ENCODE results near the gene SYT1. TPM values are rescaled to one million over a fixed set of nuclear protein-coding genes. Genes with fewer than 3 reads are reported as not detected.

The SYT1 gene
- total and polyA plus RNA-seq, 2 donors (not counting 3 experiments of a cell fraction or from before 2014, with no cell fraction given), result 3.2 to 15.3 TPM

DNA sequence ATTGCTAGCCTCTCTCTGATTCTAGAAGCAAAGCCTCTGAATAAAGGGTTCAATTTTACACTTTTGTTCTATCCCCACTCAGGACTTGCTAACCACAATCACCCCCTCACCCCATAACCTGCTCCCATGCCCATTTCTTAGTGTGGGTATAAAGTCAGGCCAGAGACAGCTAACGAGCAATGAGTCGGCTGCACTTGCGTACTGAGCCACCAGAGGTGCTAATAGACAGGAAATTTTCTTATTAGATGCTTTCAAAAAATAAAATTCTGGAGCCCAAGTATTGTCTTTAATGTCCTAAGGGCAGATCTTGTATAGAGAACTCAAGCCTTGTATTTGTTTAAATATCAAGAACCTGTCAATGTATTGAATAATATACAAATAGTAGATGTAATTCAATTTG, 256.9 kb downstream of the SYT1 start:
- no TSS peak for BruUV-seq (replicated peaks)
- Histone ChIP-seq H3K9ac (replicated peaks; ENCODE audit: extremely low read depth, insufficient read depth, low read length) (no peak overlapping the region), H3K79me2 (ENCODE audit: control insufficient read depth, insufficient read depth, low read length) (no peaks in the 10 kb centered on the region), H3K4me1 (ENCODE audit: control insufficient read depth, extremely low read depth, insufficient read depth, low read length) (no peaks in the 10 kb centered on the region), H3K9me1 (replicated peaks; ENCODE audit: control insufficient read depth, extremely low read depth, insufficient read depth, low read length) (no peaks in the 10 kb centered on the region), H3K4me2 (ENCODE audit: insufficient read depth, low read length) (no peak overlapping the region), H3K27me3 (ENCODE audit: control insufficient read depth in 2 of 2, insufficient read depth in 2 of 2, low read length in 2 of 2) (no peaks in the 10 kb centered on the region), H3K36me3 (ENCODE audit: control insufficient read depth in 2 of 2, extremely low read depth in 1 of 2, insufficient read depth in 2 of 2, low read length in 2 of 2) (no peaks in the 10 kb centered on the region), H2AFZ (ENCODE audit: low read depth, low read length) (no peak overlapping the region), H3K4me3 (replicated peaks in 1 of 3; ENCODE audit: insufficient read depth in 1 of 3, low read depth in 1 of 3, low read length in 3 of 3) (no peak overlapping the region), H4K20me1 (replicated peaks; ENCODE audit: control insufficient read depth, extremely low read depth, insufficient read depth, low read length) (no peaks in the 10 kb centered on the region), H3K9me3 (replicated peaks; ENCODE audit: control insufficient read depth, insufficient read depth, low read length) (no peaks in the 10 kb centered on the region), H3K27ac (ENCODE audit: insufficient read depth, low read depth, low read length) (no peak overlapping the region)
- DNase-seq (ENCODE audit: low read depth, low spot score) (peak; percentile 3), FAIRE-seq (no peak)
- POLR2A ChIA-PET, result no interaction called here
- dilution Hi-C loops (cut with MboI; ENCODE audit: extremely low pct_ligation_motif_present, low sequenced_read_pairs) (no loop called here), intact Hi-C loops (cut with micrococcal nuclease) (loop anchor here (5.0 kb wide), 1 partner anchor 221 kb away; no protein-coding TSS in a partner anchor)
- TF ChIP-seq, protein P1, sequence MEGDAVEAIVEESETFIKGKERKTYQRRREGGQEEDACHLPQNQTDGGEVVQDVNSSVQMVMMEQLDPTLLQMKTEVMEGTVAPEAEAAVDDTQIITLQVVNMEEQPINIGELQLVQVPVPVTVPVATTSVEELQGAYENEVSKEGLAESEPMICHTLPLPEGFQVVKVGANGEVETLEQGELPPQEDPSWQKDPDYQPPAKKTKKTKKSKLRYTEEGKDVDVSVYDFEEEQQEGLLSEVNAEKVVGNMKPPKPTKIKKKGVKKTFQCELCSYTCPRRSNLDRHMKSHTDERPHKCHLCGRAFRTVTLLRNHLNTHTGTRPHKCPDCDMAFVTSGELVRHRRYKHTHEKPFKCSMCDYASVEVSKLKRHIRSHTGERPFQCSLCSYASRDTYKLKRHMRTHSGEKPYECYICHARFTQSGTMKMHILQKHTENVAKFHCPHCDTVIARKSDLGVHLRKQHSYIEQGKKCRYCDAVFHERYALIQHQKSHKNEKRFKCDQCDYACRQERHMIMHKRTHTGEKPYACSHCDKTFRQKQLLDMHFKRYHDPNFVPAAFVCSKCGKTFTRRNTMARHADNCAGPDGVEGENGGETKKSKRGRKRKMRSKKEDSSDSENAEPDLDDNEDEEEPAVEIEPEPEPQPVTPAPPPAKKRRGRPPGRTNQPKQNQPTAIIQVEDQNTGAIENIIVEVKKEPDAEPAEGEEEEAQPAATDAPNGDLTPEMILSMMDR (IDR thresholded peaks at IDR 0.05; ENCODE audit: extremely low read depth in 1 of 2, insufficient read depth in 1 of 2, low read depth in 1 of 2, low read length in 2 of 2), result peak; percentile 27 to 32
- no peak for TF ChIP-seq POLR2A (IDR thresholded peaks at IDR 0.05; ENCODE audit: low read depth, low read length)
- CTCF ChIA-PET, result interaction anchor here (1.2 kb wide), 1 partner anchor 223 kb away, joined by 5 read pairs; no protein-coding TSS in a partner anchor

DNA sequence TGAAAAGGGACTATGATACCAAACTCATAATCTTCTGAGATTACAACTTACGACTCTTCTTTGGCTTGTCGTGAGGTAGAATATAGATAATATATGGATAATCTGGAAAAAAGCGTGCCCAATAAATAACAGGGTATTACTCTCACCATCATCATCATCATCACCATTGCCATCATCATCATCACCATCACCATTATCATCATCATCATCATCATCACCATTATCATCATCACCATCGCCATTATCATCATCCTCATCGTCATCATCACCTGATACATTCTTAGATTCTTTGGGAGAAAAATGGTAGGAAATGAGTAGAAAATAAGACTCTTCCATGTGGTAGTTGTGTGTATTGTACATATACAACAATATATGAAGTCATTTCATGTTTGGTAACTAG, 259.8 kb downstream of the SYT1 start:
- TF ChIP-seq EZH2 (IDR thresholded peaks at IDR 0.05; ENCODE audit: borderline replicate concordance, low read depth, low read length, severe bottlenecking), result no peak
- no peak for TF ChIP-seq JUN (IDR thresholded peaks at IDR 0.05; ENCODE audit: borderline replicate concordance, insufficient read depth, insufficient read length, low read depth)
- TF ChIP-seq, protein P1 (IDR thresholded peaks at IDR 0.05; ENCODE audit: extremely low read depth in 1 of 2, insufficient read depth in 1 of 2, low read depth in 1 of 2, low read length in 2 of 2), result no peak
- no peak for TF ChIP-seq FOS (IDR thresholded peaks at IDR 0.05; ENCODE audit: borderline replicate concordance, insufficient read depth, low read length)
- TF ChIP-seq GATA2 (IDR thresholded peaks at IDR 0.05; ENCODE audit: insufficient read depth, insufficient read length, low read depth, low read length), result no peak
- TF ChIP-seq POLR2A (IDR thresholded peaks at IDR 0.05; ENCODE audit: low read depth, low read length), result no peak
- TF ChIP-seq POLR2AphosphoS5 (IDR thresholded peaks at IDR 0.05; ENCODE audit: insufficient read depth, low read depth, low read length), result no peak
- TF ChIP-seq, protein P2, sequence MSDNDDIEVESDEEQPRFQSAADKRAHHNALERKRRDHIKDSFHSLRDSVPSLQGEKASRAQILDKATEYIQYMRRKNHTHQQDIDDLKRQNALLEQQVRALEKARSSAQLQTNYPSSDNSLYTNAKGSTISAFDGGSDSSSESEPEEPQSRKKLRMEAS (IDR thresholded peaks at IDR 0.05; ENCODE audit: insufficient read depth, insufficient read length), result no peak
- TF ChIP-seq MYC (IDR thresholded peaks at IDR 0.05; ENCODE audit: low read depth, low read length), result no peak
- dilution Hi-C loops (cut with MboI; ENCODE audit: extremely low pct_ligation_motif_present, low sequenced_read_pairs) (no loop called here), intact Hi-C loops (cut with micrococcal nuclease) (loop anchor here (5.0 kb wide), 1 partner anchor 218 kb away; no protein-coding TSS in a partner anchor)
- no TSS peak for BruUV-seq (replicated peaks)
- POLR2A ChIA-PET, result no interaction called here
- CTCF ChIA-PET, result no interaction called here
- FAIRE-seq (no peak), DNase-seq (ENCODE audit: low read depth, low spot score) (no peak)
- H3K27ac ChIP-seq (ENCODE audit: insufficient read depth, low read depth, low read length), result no peak overlapping the region
- no peaks in the 10 kb centered on the region for H4K20me1 ChIP-seq (replicated peaks; ENCODE audit: control insufficient read depth, extremely low read depth, insufficient read depth, low read length)
- no peaks in the 10 kb centered on the region for H3K36me3 ChIP-seq (ENCODE audit: control insufficient read depth in 2 of 2, extremely low read depth in 1 of 2, insufficient read depth in 2 of 2, low read length in 2 of 2)
- no peaks in the 10 kb centered on the region for H3K27me3 ChIP-seq (ENCODE audit: control insufficient read depth in 2 of 2, insufficient read depth in 2 of 2, low read length in 2 of 2)
- H3K4me1 ChIP-seq (ENCODE audit: control insufficient read depth, extremely low read depth, insufficient read depth, low read length), result no peaks in the 10 kb centered on the region
- no peak overlapping the region for H3K4me2 ChIP-seq (ENCODE audit: insufficient read depth, low read length)
- no peaks in the 10 kb centered on the region for H3K9me1 ChIP-seq (replicated peaks; ENCODE audit: control insufficient read depth, extremely low read depth, insufficient read depth, low read length)
- no peaks in the 10 kb centered on the region for H3K9me3 ChIP-seq (replicated peaks; ENCODE audit: control insufficient read depth, insufficient read depth, low read length)
- no peak overlapping the region for H3K9ac ChIP-seq (replicated peaks; ENCODE audit: extremely low read depth, insufficient read depth, low read length)
- no peak overlapping the region for H3K4me3 ChIP-seq (replicated peaks in 1 of 3; ENCODE audit: insufficient read depth in 1 of 3, low read depth in 1 of 3, low read length in 3 of 3)
- no peak overlapping the region for H2AFZ ChIP-seq (ENCODE audit: low read depth, low read length)
- no peaks in the 10 kb centered on the region for H3K79me2 ChIP-seq (ENCODE audit: control insufficient read depth, insufficient read depth, low read length)

All from endothelial cell of umbilical vein (primary cell).